ENCODE data around the gene L3MBTL4.
"Not testable (repeated sequence)": the region's sequence is repeated elsewhere in the genome, so short reads cannot be mapped to it uniquely, and the experiment has no call there.

Gene L3MBTL4

DNA sequence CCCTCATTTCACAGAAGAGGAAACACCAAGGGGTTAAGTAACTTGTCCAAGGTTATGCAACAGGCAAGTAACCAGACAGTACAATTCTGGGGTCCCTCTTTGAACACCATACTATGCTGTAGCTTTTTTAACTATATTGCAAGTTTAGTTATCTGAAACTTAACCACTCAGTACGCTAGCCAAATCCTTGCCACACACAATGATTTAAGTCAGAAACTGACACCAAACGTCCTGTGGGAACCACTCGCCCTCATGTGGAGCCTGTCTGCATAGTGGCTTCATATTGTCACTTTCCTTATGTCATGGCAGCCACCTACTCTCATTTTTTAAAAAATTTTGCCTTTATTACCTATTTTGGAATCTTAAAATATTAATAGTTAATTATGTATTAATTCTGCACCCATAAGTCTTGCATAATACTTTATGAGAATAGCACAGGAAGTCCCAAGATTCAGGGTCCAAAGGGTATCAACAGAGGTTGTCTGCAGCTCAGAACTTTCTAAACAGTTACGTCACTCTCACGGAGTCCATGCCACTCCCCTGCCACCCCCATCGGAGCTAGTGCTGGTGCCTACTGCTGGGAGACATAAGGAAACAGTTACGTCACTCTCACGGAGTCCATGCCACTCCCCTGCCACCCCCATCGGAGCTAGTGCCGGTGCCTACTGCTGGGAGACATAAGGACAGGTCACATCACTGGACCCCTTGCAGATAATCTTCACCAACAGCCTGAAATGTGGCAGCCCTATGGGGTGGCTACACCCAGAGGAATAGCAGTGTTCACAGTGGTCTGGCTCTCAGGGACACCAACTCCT, 99.0 kb downstream of the L3MBTL4 start:
- no peaks in the 10 kb centered on the region for H3K36me3 Mint-ChIP-seq
- H3K4me1 Mint-ChIP-seq = no peaks in the 10 kb centered on the region
- H3K27me3 Mint-ChIP-seq = no peaks in the 10 kb centered on the region
- H3K9me3 Mint-ChIP-seq = peaks cover 11% of the 10 kb centered on the region
- no peak overlapping the region for H3K4me3 Mint-ChIP-seq
- no peak overlapping the region for H3K27ac Mint-ChIP-seq
- ATAC-seq = no peak

- Mint-ChIP-seq H3K4me1 (no peaks in the 10 kb centered on the region), H3K9me3 (peaks cover 12% of the 10 kb centered on the region), H3K27ac (no peak overlapping the region), H3K27me3 (no peaks in the 10 kb centered on the region), H3K4me3 (no peak overlapping the region), H3K36me3 (peaks cover 17% of the 10 kb centered on the region)
- no peak for ATAC-seq
Measured at GRCh38 chr18:6313415-6313814, 101.3 kb downstream of the L3MBTL4 start.

GRCh38 chr18:6311456-6312215, 103.1 kb downstream of the L3MBTL4 start:
- H3K4me3 Mint-ChIP-seq = no peak overlapping the region
- H3K4me1 Mint-ChIP-seq = no peaks in the 10 kb centered on the region
- no peak for ATAC-seq
- H3K9me3 Mint-ChIP-seq = peaks cover 12% of the 10 kb centered on the region
- H3K27ac Mint-ChIP-seq = no peak overlapping the region
- H3K27me3 Mint-ChIP-seq = no peaks in the 10 kb centered on the region
- H3K36me3 Mint-ChIP-seq = peaks cover 18% of the 10 kb centered on the region

- Mint-ChIP-seq H3K36me3 (peaks cover 18% of the 10 kb centered on the region), H3K27ac (no peak overlapping the region), H3K4me3 (no peak overlapping the region)
Measured at GRCh38 chr18:6310714-6311113, 104.0 kb downstream of the L3MBTL4 start.

DNA sequence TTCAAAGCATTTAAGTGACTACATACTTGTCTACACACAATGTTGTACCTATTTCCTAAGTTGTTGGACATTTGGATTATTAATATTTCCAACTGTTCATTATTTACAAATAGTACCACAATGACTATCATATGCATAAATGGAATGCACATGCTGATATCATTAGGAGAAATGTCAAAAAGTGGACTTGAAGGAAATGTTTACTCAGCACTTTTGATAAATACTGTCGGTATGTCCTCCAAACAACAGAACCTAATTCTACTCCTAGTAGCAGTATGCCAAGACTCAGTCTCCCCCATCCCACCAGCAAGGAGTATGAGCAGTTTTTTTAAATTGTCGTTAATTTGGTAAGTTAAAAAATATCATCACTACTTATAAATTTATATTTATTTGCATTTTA, 116.8 kb downstream of the L3MBTL4 start:
- no peak overlapping the region for H3K27ac Mint-ChIP-seq
- no peaks in the 10 kb centered on the region for H3K9me3 Mint-ChIP-seq
- no peak for ATAC-seq

More at GRCh38 chr18:6310714-6311113, 104.0 kb downstream of the L3MBTL4 start:
- H3K27me3 Mint-ChIP-seq = no peaks in the 10 kb centered on the region
- H3K9me3 Mint-ChIP-seq = peaks cover 12% of the 10 kb centered on the region
- H3K4me1 Mint-ChIP-seq = no peaks in the 10 kb centered on the region
- ATAC-seq = no peak

GRCh38 chr18:6294148-6294784, 120.4 kb downstream of the L3MBTL4 start:
- H3K4me3 Mint-ChIP-seq = no peak overlapping the region
- no peaks in the 10 kb centered on the region for H3K9me3 Mint-ChIP-seq
- no peaks in the 10 kb centered on the region for H3K36me3 Mint-ChIP-seq
- H3K27ac Mint-ChIP-seq = no peak overlapping the region
- no peaks in the 10 kb centered on the region for H3K4me1 Mint-ChIP-seq
- H3K27me3 Mint-ChIP-seq = no peaks in the 10 kb centered on the region
- no peak for ATAC-seq

More for the DNA sequence above, 116.8 kb downstream of the L3MBTL4 start:
- H3K4me3 Mint-ChIP-seq = no peak overlapping the region
- H3K4me1 Mint-ChIP-seq = no peaks in the 10 kb centered on the region
- H3K36me3 Mint-ChIP-seq = no peaks in the 10 kb centered on the region
- H3K27me3 Mint-ChIP-seq = no peaks in the 10 kb centered on the region

- H3K27me3 Mint-ChIP-seq = no peaks in the 10 kb centered on the region
- peaks cover 5% of the 10 kb centered on the region for H3K36me3 Mint-ChIP-seq
- no peak overlapping the region for H3K27ac Mint-ChIP-seq
- H3K9me3 Mint-ChIP-seq = peaks cover 3% of the 10 kb centered on the region
- no peaks in the 10 kb centered on the region for H3K4me1 Mint-ChIP-seq
- ATAC-seq = no peak
- H3K4me3 Mint-ChIP-seq = no peak overlapping the region
Measured at GRCh38 chr18:6289843-6290242, 124.9 kb downstream of the L3MBTL4 start.

DNA sequence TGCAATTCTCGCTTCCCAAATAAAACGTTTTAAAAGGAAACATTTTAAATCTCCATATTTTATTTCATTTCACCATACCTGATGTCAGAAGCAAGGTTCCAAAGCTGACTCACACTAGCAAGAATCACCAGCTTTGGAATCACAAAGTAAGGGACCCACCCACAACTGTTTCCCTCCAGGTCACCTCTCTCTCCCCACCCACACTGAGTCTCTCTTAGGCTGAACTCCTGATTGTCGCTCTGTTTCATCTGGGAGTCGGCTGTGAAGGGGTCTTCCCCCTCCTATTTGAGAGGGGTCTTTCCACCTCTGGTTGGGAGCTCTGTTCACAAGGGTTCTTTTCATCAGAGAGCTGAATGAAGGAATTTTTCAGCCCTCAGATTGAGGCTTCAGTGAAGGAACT, 128.1 kb downstream of the L3MBTL4 start:
- Mint-ChIP-seq H3K9me3 (peaks cover 3% of the 10 kb centered on the region), H3K4me3 (no peak overlapping the region), H3K27me3 (no peaks in the 10 kb centered on the region), H3K27ac (no peak overlapping the region), H3K36me3 (peaks cover 11% of the 10 kb centered on the region), H3K4me1 (no peaks in the 10 kb centered on the region)
- no peak for ATAC-seq

DNA sequence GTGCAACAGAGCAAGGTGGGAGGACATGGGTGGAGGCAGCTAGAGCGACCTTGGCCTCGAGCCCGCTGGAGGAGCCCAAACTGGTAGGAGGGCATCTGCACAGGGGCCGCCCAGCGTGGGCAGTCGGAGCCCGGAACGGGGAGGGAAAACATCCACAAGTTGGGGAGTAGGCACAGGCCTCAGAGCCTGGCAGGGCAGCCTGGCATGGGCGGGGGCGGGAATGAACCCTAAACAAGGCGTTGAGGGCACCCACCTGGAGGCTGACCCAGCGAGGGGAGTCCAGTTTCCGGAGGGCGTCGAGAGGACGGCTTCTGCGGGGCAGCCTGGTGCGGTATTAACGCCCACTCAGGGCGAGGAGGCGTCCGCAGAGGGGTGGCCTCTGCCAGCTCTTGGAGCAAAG, 129.9 kb downstream of the L3MBTL4 start:
- Mint-ChIP-seq H3K36me3 (peaks cover 11% of the 10 kb centered on the region), H3K27ac (no peak overlapping the region), H3K9me3 (peaks cover 3% of the 10 kb centered on the region), H3K27me3 (no peaks in the 10 kb centered on the region), H3K4me1 (no peaks in the 10 kb centered on the region), H3K4me3 (no peak overlapping the region)
- no peak for ATAC-seq

GRCh38 chr18:6284300-6284699, 130.4 kb downstream of the L3MBTL4 start:
- Mint-ChIP-seq H3K4me1 (no peaks in the 10 kb centered on the region), H3K4me3 (no peak overlapping the region), H3K27me3 (no peaks in the 10 kb centered on the region), H3K36me3 (peaks cover 11% of the 10 kb centered on the region), H3K9me3 (peaks cover 3% of the 10 kb centered on the region), H3K27ac (no peak overlapping the region)
- no peak for ATAC-seq

- peaks cover 11% of the 10 kb centered on the region for H3K36me3 Mint-ChIP-seq
- H3K9me3 Mint-ChIP-seq = peaks cover 3% of the 10 kb centered on the region
- H3K27ac Mint-ChIP-seq = no peak overlapping the region
- no peaks in the 10 kb centered on the region for H3K27me3 Mint-ChIP-seq
- H3K4me3 Mint-ChIP-seq = no peak overlapping the region
- no peak for ATAC-seq
- no peaks in the 10 kb centered on the region for H3K4me1 Mint-ChIP-seq
Measured at GRCh38 chr18:6281874-6282273, 132.8 kb downstream of the L3MBTL4 start.

- Mint-ChIP-seq H3K27ac (no peak overlapping the region), H3K36me3 (peaks cover 11% of the 10 kb centered on the region), H3K27me3 (no peaks in the 10 kb centered on the region), H3K4me1 (no peaks in the 10 kb centered on the region), H3K9me3 (peaks cover 3% of the 10 kb centered on the region), H3K4me3 (no peak overlapping the region)
- no peak for ATAC-seq
Measured at GRCh38 chr18:6280211-6280743, 134.4 kb downstream of the L3MBTL4 start.

GRCh38 chr18:6279308-6279707, 135.4 kb downstream of the L3MBTL4 start:
- no peaks in the 10 kb centered on the region for H3K9me3 Mint-ChIP-seq
- no peak for ATAC-seq

DNA sequence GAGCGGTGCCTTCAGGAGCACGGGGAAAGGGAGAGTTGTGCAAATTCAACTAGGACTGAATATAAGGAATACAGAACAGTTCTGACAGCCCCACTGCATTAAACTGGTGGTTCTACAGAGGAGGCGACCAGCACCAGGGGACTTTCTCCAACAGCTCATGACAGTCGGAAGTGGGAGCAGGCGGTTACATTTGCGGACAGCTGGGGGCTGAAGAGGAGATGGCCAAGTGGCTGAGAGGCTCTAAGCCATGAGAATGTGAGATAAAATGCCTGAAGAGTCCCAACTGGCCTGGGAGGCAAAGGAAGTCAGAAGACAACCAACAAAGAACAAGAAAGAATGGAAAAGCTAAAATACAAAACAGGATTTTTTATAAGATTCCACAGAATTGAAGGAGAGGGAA, 141.3 kb downstream of the L3MBTL4 start:
- peaks cover 13% of the 10 kb centered on the region for H3K36me3 Mint-ChIP-seq
- ATAC-seq = no peak

More at GRCh38 chr18:6279308-6279707, 135.4 kb downstream of the L3MBTL4 start:
- Mint-ChIP-seq H3K36me3 (peaks cover 1% of the 10 kb centered on the region), H3K27me3 (no peaks in the 10 kb centered on the region), H3K4me1 (no peaks in the 10 kb centered on the region), H3K4me3 (no peak overlapping the region), H3K27ac (no peak overlapping the region)

GRCh38 chr18:6272144-6272543, 142.6 kb downstream of the L3MBTL4 start:
- H3K36me3 Mint-ChIP-seq = peaks cover 13% of the 10 kb centered on the region
- H3K4me3 Mint-ChIP-seq, H3K4me1 Mint-ChIP-seq, H3K27me3 Mint-ChIP-seq, H3K9me3 Mint-ChIP-seq, ATAC-seq, H3K27ac Mint-ChIP-seq: not testable (repeated sequence)

More for the DNA sequence above, 141.3 kb downstream of the L3MBTL4 start:
- Mint-ChIP-seq H3K4me1 (no peaks in the 10 kb centered on the region), H3K4me3 (no peak overlapping the region), H3K9me3 (peaks cover 4% of the 10 kb centered on the region), H3K27me3 (no peaks in the 10 kb centered on the region), H3K27ac (no peak overlapping the region)
